ENCODE results near the gene WDR5.

The WDR5 gene

GRCh38 chr9:134188386-134189144 lies 52.7 kb downstream of the WDR5 start:
- no peak for DNase-seq (ENCODE audit: low spot score)

- DNase-seq (ENCODE audit: low spot score) = no peak
Measured at GRCh38 chr9:134189145-134189469, 53.2 kb downstream of the WDR5 start.

- no peak for DNase-seq (ENCODE audit: low spot score)
Measured at GRCh38 chr9:134189470-134190231, 53.8 kb downstream of the WDR5 start.

- DNase-seq (ENCODE audit: low spot score) = no peak
Measured at GRCh38 chr9:134190232-134191121, 54.6 kb downstream of the WDR5 start.

- no peak for DNase-seq (ENCODE audit: low spot score)
Measured at GRCh38 chr9:134191455-134192209, 55.8 kb downstream of the WDR5 start.

GRCh38 chr9:134192311-134192950 lies 56.5 kb downstream of the WDR5 start:
- DNase-seq (ENCODE audit: low spot score) = no peak

GRCh38 chr9:134192951-134193731 lies 57.3 kb downstream of the WDR5 start:
- no peak for DNase-seq (ENCODE audit: low spot score)

- no peak for DNase-seq (ENCODE audit: low spot score)
Measured at GRCh38 chr9:134193912-134194535, 58.1 kb downstream of the WDR5 start.

- no peak for DNase-seq (ENCODE audit: low spot score)
Measured at GRCh38 chr9:134195558-134195957, 59.7 kb downstream of the WDR5 start.

- no peak for DNase-seq (ENCODE audit: low spot score)
Measured at GRCh38 chr9:134196911-134197310, 61.0 kb downstream of the WDR5 start.

GRCh38 chr9:134198791-134199190 lies 62.9 kb downstream of the WDR5 start:
- no peak for DNase-seq (ENCODE audit: low spot score)

- no peak for DNase-seq (ENCODE audit: low spot score)
Measured at GRCh38 chr9:134200730-134201129, 64.8 kb downstream of the WDR5 start.

- no peak for DNase-seq (ENCODE audit: low spot score)
Measured at GRCh38 chr9:134203224-134203623, 67.3 kb downstream of the WDR5 start.

GRCh38 chr9:134204041-134204440 lies 68.2 kb downstream of the WDR5 start:
- no peak for DNase-seq (ENCODE audit: low spot score)

GRCh38 chr9:134204991-134205578 lies 69.2 kb downstream of the WDR5 start:
- DNase-seq (ENCODE audit: low spot score) = no peak

GRCh38 chr9:134205672-134206310 lies 69.9 kb downstream of the WDR5 start:
- no peak for DNase-seq (ENCODE audit: low spot score)

- no peak for DNase-seq (ENCODE audit: low spot score)
Measured at GRCh38 chr9:134206311-134207300, 70.7 kb downstream of the WDR5 start.

- no peak for DNase-seq (ENCODE audit: low spot score)
Measured at GRCh38 chr9:134208310-134208841, 72.5 kb downstream of the WDR5 start.

Data from HuH-7 (cell line).